Left ventricle myocardium inferior (tissue), 1 donor: ENCODE data around the gene ARMC9. TPM values are rescaled to one million over a fixed set of nuclear protein-coding genes. Genes with fewer than 3 reads are reported as not detected.
A peak's percentile ranks its signal among the peaks of the same experiment; 100 is the strongest.

Experiments used
- DNase-seq: peaks from one replicate; pipeline ENCODE4 v3.0.0-alpha.2; 2020
- H3K27ac ChIP-seq: fragments of 200-600 bp; replicated peaks from 2 replicates; pipeline ENCODE4 v1.8.0; 2021
- H3K27me3 ChIP-seq: fragments of 200-600 bp; 2 replicates; pipeline ENCODE4 v1.8.0; 2021; ENCODE audit warnings: low read depth
- H3K36me3 ChIP-seq: fragments of 200-600 bp; 2 replicates; pipeline ENCODE4 v1.8.0; 2021
- H3K4me1 ChIP-seq: fragments of 200-600 bp; 2 replicates; pipeline ENCODE4 v1.8.0; 2021
- H3K4me3 ChIP-seq: fragments of 200-600 bp; 2 replicates; pipeline ENCODE4 v1.8.0; 2021; ENCODE audit warnings: mild to moderate bottlenecking, moderate library complexity
- H3K9me3 ChIP-seq: fragments of 200-600 bp; replicated peaks from 2 replicates; pipeline ENCODE4 v1.8.0; 2021
- CTCF ChIP-seq: fragments of 200-600 bp; IDR thresholded peaks from 2 replicates; pipeline ENCODE4 v1.8.0; 2021; ENCODE audit warnings: antibody characterized with exemption, mild to moderate bottlenecking, borderline replicate concordance
- intact Hi-C: fragments of 100-400 bp; cut with micrococcal nuclease; formaldehyde crosslinking; loops from one replicate; pipeline ENCODE4 v1.11.0; 2022
- total RNA-seq: library from RNA; stranded (reverse); fragmentation: NEBNext Ultra II Directional; extraction: Animal tissue kit (Norgen Biotek cat#: 25700); gene quantifications from one replicate; pipeline ENCODE4 v1.2.1, GENCODE V29; 2021
- donor health status: DM: no; HTN: yes; CAD: no; lungs with severe emphysema.

ARMC9 gene
- total RNA-seq, 1 donor from 2014 or later: 3.1 TPM

- intact Hi-C loops: no loop called here
- no peak overlapping the region for H3K4me3 ChIP-seq
- no peaks in the 10 kb centered on the region for H3K36me3 ChIP-seq
- H3K27me3 ChIP-seq: peaks cover 28% of the 10 kb centered on the region
- no peak for DNase-seq
- H3K27ac ChIP-seq: no peak overlapping the region
- TF ChIP-seq CTCF: peak; percentile 40
- H3K9me3 ChIP-seq: no peaks in the 10 kb centered on the region
- peaks cover 15% of the 10 kb centered on the region for H3K4me1 ChIP-seq
These were observed 195.0 kb downstream of the ARMC9 start for GRCh38 chr2:231393149-231394131.

- intact Hi-C loops: no loop called here
- peak overlapping the region; percentile 68 for H3K4me3 ChIP-seq
These were observed 196.0 kb downstream of the ARMC9 start for GRCh38 chr2:231394211-231395141.

GRCh38 chr2:231395188-231396057 lies 197.0 kb downstream of the ARMC9 start, which contains the start of gene B3GNT7:
Gene B3GNT7, plus strand, starts transcription at chr2:231395710. Its CDS starts 94 bp downstream, at chr2:231395804.
- Histone ChIP-seq H3K9me3 (no peaks in the 10 kb centered on the region), H3K27me3 (peaks cover 28% of the 10 kb centered on the region), H3K4me1 (peaks cover 33% of the 10 kb centered on the region), H3K27ac (no peak within 1 kb of the TSS), H3K36me3 (no peaks in the 10 kb centered on the region), H3K4me3 (peak within 1 kb of the TSS; percentile 68)
- TF ChIP-seq CTCF: no peak
- intact Hi-C loops: no loop called here
- no peak for DNase-seq

More at GRCh38 chr2:231394211-231395141, 196.0 kb downstream of the ARMC9 start:
- H3K27ac ChIP-seq: no peak overlapping the region
- peaks cover 28% of the 10 kb centered on the region for H3K27me3 ChIP-seq
- H3K9me3 ChIP-seq: no peaks in the 10 kb centered on the region
- no peaks in the 10 kb centered on the region for H3K36me3 ChIP-seq
- no peak for DNase-seq
- TF ChIP-seq CTCF: peak; percentile 34
- H3K4me1 ChIP-seq: peaks cover 23% of the 10 kb centered on the region

- no peak for TF ChIP-seq CTCF
- Histone ChIP-seq H3K27me3 (peaks cover 28% of the 10 kb centered on the region), H3K36me3 (no peaks in the 10 kb centered on the region), H3K27ac (no peak overlapping the region), H3K4me3 (peak overlapping the region; percentile 68), H3K9me3 (no peaks in the 10 kb centered on the region), H3K4me1 (peaks cover 36% of the 10 kb centered on the region)
- intact Hi-C loops: no loop called here
- DNase-seq: no peak
These were observed 197.8 kb downstream of the ARMC9 start for GRCh38 chr2:231396058-231396821.
